ENCODE data around the gene SLC25A21. TPM values are rescaled to one million over a fixed set of nuclear protein-coding genes. Genes with fewer than 3 reads are reported as not detected.

The SLC25A21 gene
- total RNA-seq, 6 experiments from 2014 or later: 0.09 to 0.37 (median 0.18) TPM; not detected in 1

DNA sequence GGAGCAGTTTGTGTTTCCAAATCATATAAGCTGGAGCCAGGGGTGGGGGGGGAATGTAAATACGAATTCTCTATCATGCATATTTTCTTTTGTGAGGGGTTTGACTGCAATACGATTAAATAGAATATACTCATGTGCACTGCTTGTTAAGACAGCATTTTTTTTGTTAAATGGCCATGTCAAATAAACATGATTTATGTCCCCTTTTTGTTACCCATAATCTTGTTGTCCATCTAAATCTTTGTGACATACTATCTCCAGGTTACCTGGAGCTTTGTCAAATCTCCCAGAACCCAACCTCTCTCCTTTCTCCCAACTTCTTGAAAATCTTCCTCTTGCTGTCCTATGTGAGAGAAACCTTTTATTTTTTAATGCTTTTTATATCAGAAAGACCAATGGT is 233.1 kb downstream of the SLC25A21 start:
- TF ChIP-seq POLR2A (IDR thresholded peaks at IDR 0.05): no peak
- TF ChIP-seq, protein P1, sequence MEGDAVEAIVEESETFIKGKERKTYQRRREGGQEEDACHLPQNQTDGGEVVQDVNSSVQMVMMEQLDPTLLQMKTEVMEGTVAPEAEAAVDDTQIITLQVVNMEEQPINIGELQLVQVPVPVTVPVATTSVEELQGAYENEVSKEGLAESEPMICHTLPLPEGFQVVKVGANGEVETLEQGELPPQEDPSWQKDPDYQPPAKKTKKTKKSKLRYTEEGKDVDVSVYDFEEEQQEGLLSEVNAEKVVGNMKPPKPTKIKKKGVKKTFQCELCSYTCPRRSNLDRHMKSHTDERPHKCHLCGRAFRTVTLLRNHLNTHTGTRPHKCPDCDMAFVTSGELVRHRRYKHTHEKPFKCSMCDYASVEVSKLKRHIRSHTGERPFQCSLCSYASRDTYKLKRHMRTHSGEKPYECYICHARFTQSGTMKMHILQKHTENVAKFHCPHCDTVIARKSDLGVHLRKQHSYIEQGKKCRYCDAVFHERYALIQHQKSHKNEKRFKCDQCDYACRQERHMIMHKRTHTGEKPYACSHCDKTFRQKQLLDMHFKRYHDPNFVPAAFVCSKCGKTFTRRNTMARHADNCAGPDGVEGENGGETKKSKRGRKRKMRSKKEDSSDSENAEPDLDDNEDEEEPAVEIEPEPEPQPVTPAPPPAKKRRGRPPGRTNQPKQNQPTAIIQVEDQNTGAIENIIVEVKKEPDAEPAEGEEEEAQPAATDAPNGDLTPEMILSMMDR (IDR thresholded peaks at IDR 0.05): no peak
- DNase-seq (no peak), ATAC-seq (no peak)
- WGBS (ENCODE audit: insufficient coverage, low coverage, low lambda C conversion rate, missing lambda C conversion rate): 58% methylated on average over 2 of the region's 2 CpGs
- Histone ChIP-seq H3K4me1 (no peaks in the 10 kb centered on the region), H3K27me3 (no peaks in the 10 kb centered on the region), H3K27ac (no peak overlapping the region), H3K36me3 (no peaks in the 10 kb centered on the region), H3K9me3 (no peaks in the 10 kb centered on the region), H3K4me3 (no peak overlapping the region)
- intact Hi-C loops (cut with DNase I): no loop called here

DNA sequence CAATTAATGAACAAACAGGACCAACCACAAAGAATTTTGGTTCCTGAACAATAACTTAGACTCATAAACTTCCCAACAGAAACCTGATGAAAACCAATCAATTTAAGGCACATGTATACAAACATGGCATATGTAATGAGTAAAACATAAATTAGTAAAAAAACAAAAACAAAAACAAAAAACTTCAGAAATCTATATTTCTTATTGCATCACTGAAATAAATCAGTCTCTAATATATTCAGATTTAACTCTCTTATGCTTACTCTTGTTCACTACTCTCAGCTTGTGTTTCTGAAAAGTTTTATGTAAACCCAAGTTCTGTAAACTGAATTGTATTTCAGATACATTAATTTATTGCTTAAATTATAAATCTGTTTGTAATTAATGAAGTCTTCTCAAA is 233.7 kb downstream of the SLC25A21 start:
- DNase-seq (no peak), ATAC-seq (no peak)
- H3K27me3 ChIP-seq: no peaks in the 10 kb centered on the region
- H3K4me3 ChIP-seq: no peak overlapping the region
- no peaks in the 10 kb centered on the region for H3K9me3 ChIP-seq
- H3K36me3 ChIP-seq: no peaks in the 10 kb centered on the region
- H3K4me1 ChIP-seq: no peaks in the 10 kb centered on the region
- H3K27ac ChIP-seq: no peak overlapping the region
- intact Hi-C loops (cut with DNase I): no loop called here
- TF ChIP-seq, protein P1 (IDR thresholded peaks at IDR 0.05): no peak
- no peak for TF ChIP-seq POLR2A (IDR thresholded peaks at IDR 0.05)

DNA sequence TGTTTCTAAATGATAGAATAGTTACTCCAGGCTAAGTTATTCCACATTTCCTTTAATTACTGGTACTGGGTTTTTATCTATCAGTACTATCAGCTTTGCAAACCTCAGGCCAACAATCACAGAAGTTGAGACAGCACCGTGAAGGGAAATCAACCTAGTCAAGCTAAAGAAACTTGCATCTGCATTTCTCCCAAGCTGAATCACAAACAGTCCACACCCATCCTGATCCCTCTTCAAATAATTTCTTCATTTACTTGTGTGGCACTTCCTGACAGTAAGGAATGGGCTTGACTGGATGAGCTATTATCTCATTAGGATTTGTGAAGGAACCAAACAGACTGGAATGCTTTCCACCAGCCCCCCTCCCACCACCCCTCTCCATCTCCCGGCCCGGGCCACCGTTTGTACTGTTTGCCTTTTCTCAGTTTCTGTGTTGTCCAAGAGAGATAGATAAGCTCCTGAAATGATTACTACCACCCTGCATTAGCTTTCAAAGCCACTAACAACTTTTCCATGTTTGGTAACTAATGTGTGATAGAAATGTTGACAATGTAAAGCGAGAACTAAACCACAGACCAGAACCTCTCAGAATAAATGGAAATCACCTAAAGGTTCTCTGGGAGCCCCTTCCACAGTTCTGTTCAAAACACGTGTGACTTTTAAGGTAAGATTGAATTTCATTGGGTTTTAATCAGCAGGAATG is 236.3 kb downstream of the SLC25A21 start:
- H3K4me1 ChIP-seq: no peaks in the 10 kb centered on the region
- H3K27me3 ChIP-seq: no peaks in the 10 kb centered on the region
- TF ChIP-seq, protein P1 (IDR thresholded peaks at IDR 0.05): no peak
- no peak for TF ChIP-seq POLR2A (IDR thresholded peaks at IDR 0.05)
- no peaks in the 10 kb centered on the region for H3K36me3 ChIP-seq
- 30% methylated on average over 6 of the region's 6 CpGs for WGBS (ENCODE audit: insufficient coverage, low coverage, low lambda C conversion rate, missing lambda C conversion rate)
- intact Hi-C loops (cut with DNase I): no loop called here
- DNase-seq: no peak
- H3K4me3 ChIP-seq: no peak overlapping the region
- no peak overlapping the region for H3K27ac ChIP-seq
- ATAC-seq: no peak
- H3K9me3 ChIP-seq: no peaks in the 10 kb centered on the region

DNA sequence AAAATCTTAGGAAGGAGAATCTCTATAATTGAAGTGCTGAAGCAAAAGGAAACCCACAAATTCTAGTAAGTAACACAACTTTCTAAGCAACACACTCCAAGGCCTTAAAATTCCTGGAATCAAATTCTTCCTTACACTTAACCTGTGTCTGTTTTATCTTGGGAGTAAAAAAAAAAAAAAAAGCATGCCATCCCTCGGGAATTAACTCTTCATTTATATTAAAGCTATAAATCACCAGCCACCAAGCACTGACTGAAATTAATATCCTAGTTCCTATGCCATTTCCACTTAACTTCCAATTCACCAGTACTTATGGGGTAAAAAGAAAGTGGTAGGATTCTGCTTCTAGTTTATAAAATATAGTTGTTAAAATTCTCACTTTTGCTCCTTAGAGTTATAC is 238.1 kb downstream of the SLC25A21 start:
- 37% methylated on average over 1 of the region's 1 CpG for WGBS (ENCODE audit: insufficient coverage, low coverage, low lambda C conversion rate, missing lambda C conversion rate)
- DNase-seq (no peak), ATAC-seq (no peak)
- no peaks in the 10 kb centered on the region for H3K36me3 ChIP-seq
- no peaks in the 10 kb centered on the region for H3K27me3 ChIP-seq
- H3K27ac ChIP-seq: no peak overlapping the region
- H3K4me3 ChIP-seq: no peak overlapping the region
- H3K4me1 ChIP-seq: no peaks in the 10 kb centered on the region
- intact Hi-C loops (cut with DNase I): no loop called here
- no peak for TF ChIP-seq POLR2A (IDR thresholded peaks at IDR 0.05)
- TF ChIP-seq, protein P1 (IDR thresholded peaks at IDR 0.05): no peak
- no peaks in the 10 kb centered on the region for H3K9me3 ChIP-seq

DNA sequence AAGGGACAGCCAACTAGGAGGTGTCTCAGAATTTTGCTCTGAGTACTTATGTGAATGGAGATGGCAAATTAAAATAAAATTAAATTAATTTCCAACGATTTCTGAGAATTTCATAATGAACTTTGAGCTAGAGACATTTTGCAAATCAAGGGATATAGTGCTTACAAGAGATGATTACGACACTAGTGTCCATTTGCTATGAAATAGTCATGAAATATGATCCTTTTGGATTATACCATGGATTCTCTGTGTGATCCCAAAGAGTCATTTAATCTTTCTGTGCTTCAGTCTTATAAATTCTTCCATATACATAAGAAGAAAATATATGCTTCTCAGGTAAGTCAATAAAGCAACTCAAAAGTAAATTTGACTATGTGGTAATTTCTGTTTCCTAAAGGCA is 240.6 kb downstream of the SLC25A21 start:
- Histone ChIP-seq H3K27ac (no peak overlapping the region), H3K9me3 (no peaks in the 10 kb centered on the region), H3K4me3 (no peak overlapping the region), H3K27me3 (no peaks in the 10 kb centered on the region), H3K36me3 (no peaks in the 10 kb centered on the region), H3K4me1 (no peaks in the 10 kb centered on the region)
- TF ChIP-seq, protein P1 (IDR thresholded peaks at IDR 0.05): no peak
- TF ChIP-seq POLR2A (IDR thresholded peaks at IDR 0.05): no peak
- intact Hi-C loops (cut with DNase I): no loop called here
- DNase-seq (no peak), ATAC-seq (no peak)
- WGBS (ENCODE audit: insufficient coverage, low coverage, low lambda C conversion rate, missing lambda C conversion rate): 38% methylated on average over 2 of the region's 2 CpGs
